Large intestine (tissue), 3 donors: ENCODE measurements around the gene C1orf115. TPM values are rescaled to one million over a fixed set of nuclear protein-coding genes. Genes with fewer than 3 reads are reported as not detected.

Source experiments
- DNase-seq, 2 donors: peaks; one replicate each; pipeline versions ENCODE4 v3.0.0 to v3.0.0-alpha.2; 2013
- H3K27ac ChIP-seq: one replicate; pipeline ENCODE4 v1.5.1; 2013; ENCODE audit warnings: low read length
- H3K27me3 ChIP-seq: 2 replicates; pipeline ENCODE4 v1.6.1; 2013; ENCODE audit warnings: low read length; ENCODE audit not compliant: control insufficient read depth, insufficient read depth
- H3K36me3 ChIP-seq: 2 replicates; pipeline ENCODE4 v1.6.1; 2013; ENCODE audit warnings: low read length; ENCODE audit not compliant: control insufficient read depth, insufficient read depth
- H3K4me1 ChIP-seq: one replicate; pipeline ENCODE4 v1.6.1; 2013; ENCODE audit warnings: low read length; ENCODE audit not compliant: control insufficient read depth, insufficient read depth
- H3K4me3 ChIP-seq: one replicate; pipeline ENCODE4 v1.5.1; 2013; ENCODE audit warnings: low read length
- H3K9me3 ChIP-seq: one replicate; pipeline ENCODE4 v1.6.1; 2013; ENCODE audit warnings: mild to moderate bottlenecking, low read depth, low read length, moderate library complexity; ENCODE audit not compliant: control insufficient read depth
- WGBS: methylation state at CpG from one replicate; pipeline ENCODE4 v1.1.5; 2013; ENCODE audit warnings: low lambda C conversion rate; ENCODE audit not compliant: insufficient coverage; 5-methylcytosine and 5-hydroxymethylcytosine counted together
- polyA plus RNA-seq: library from polyadenylated mRNA; unstranded; fragments of 120-200 nt; gene quantifications from one replicate; pipeline ENCODE4 v1.2.1, GENCODE V29; 2013

Gene C1orf115
- polyA plus RNA-seq, 1 donor = 154 TPM

DNA sequence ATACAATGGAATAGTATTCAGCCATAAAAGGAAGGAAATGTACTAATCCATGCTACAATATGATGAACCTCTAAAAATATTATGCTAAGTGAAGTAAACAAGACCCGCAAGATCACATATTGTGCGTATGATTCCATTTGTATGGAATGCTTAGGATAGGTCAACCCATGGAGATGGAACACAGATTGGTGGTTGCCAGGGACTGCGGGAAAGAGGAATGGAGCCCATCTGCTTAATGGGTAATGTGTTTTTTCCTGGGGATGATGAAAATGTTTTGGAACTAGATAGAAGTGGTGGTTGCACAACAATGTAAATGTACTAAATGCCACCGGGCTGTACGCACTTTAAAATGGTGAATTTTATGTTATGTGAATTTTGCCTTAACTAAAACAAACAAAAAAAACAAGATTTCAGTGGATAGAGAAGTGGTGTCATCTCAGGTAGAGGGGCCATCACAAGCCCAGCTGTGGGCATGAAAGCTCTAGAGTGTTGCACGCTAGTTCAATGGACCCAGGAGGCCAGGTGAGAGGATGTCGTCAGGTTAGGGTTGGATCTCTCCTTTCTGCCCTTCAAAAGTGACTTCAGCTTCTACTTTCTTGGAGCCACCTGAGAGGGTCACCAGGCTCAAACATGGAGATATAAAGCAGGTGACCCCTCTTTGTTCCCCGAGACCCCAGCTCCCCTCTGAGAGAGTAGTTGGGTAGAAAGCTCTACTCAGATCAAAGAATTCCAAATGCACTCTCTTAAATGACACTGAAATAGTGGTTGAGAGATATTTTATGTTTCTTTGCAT is 2.5 kb downstream of the C1orf115 start:
- H3K27ac ChIP-seq = no peak overlapping the region
- H3K4me3 ChIP-seq = peak overlapping the region; percentile 94
- H3K36me3 ChIP-seq = peaks cover 14% of the 10 kb centered on the region
- WGBS = 76% methylated on average over 2 of the region's 8 CpGs
- H3K27me3 ChIP-seq = no peaks in the 10 kb centered on the region
- peaks cover 3% of the 10 kb centered on the region for H3K4me1 ChIP-seq
- DNase-seq = no peak
- H3K9me3 ChIP-seq = no peaks in the 10 kb centered on the region

DNA sequence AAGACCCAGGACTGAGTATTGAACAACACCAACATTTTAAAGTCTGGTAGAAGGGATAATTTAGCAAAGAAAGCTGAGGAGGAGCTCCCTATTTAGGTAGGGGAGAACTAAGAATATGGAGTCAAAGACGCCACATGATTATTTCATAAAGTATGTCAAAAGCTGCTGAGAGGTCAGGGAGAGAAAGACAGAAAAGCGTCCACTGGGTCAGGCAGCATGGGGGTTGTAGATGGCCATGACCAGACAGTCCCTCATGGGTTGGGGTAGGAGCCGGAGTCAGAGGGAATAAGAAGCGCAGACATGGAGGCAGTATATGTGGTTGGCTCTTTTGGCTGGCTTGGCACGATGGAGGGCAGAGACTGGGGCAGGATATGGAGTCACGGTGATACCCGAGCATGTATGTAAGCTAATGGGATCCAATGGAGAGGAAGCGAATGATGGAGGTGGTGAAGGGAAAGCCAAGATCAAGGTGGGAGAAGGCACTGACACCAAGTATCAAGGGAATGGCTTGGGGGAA is 4.8 kb downstream of the C1orf115 start:
- no peaks in the 10 kb centered on the region for H3K27me3 ChIP-seq
- H3K4me3 ChIP-seq = no peak overlapping the region
- peaks cover 28% of the 10 kb centered on the region for H3K36me3 ChIP-seq
- no peak overlapping the region for H3K27ac ChIP-seq
- DNase-seq = no peak
- H3K9me3 ChIP-seq = no peaks in the 10 kb centered on the region
- 100% methylated on average over 1 of the region's 8 CpGs for WGBS
- H3K4me1 ChIP-seq = peaks cover 3% of the 10 kb centered on the region

DNA sequence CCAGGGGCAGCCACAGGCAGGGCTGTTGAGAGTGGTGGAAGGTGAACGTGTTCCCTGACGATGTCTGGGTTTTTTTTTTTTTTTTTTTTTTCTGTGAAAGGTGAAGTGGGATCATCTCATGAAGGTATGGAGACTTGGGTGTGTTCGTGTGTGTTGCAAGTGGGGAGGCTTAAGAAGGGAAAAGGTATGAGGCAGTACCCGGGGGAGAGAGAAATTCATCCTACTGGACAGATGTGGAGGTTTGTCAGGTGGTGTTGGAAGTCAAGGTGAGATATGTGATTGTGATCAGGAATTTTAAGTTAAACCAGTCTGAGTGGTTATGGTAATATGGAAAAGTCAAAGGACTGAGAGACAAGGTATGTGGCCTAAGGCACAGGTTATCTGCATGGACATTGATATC is 5.3 kb downstream of the C1orf115 start:
- no peaks in the 10 kb centered on the region for H3K27me3 ChIP-seq
- peaks cover 28% of the 10 kb centered on the region for H3K36me3 ChIP-seq
- WGBS = no CpG with 5 or more reads among the region's 4 CpGs
- H3K4me3 ChIP-seq = no peak overlapping the region
- peaks cover 3% of the 10 kb centered on the region for H3K4me1 ChIP-seq
- no peak overlapping the region for H3K27ac ChIP-seq
- no peak for DNase-seq
- H3K9me3 ChIP-seq = no peaks in the 10 kb centered on the region

DNA sequence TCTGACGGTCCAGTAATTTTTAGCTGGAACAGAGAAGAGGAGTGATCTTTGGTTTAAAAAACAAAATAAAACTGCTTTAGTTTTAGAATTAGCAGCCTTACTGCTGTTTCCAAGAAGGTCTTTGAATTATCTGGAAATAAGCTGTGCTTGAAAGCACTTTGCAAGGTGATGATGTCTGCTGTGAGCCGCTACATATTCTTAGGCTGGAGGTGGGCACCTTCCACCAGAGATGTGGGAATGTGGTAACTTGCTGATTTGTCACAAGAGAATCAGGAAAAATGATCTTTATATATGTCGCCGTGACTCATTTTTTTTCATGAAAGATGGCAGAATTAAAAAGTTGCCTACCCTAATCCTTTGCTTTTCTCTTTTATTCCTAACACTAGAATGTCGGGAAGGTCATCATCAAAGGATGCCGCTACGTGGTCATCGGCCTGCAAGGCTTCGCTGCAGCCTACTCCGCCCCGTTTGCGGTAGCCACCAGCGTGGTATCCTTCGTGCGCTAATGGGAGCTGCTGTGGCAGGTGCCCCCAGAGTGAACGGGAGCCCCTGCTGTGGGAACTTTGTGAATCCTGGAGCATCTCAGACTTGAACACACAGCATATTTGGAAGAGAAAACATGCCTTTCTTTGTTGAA is 6.2 kb downstream of the C1orf115 start:
- no peak for DNase-seq
- no peaks in the 10 kb centered on the region for H3K9me3 ChIP-seq
- no peaks in the 10 kb centered on the region for H3K27me3 ChIP-seq
- H3K27ac ChIP-seq = no peak overlapping the region
- no peak overlapping the region for H3K4me3 ChIP-seq
- 100% methylated on average over 2 of the region's 16 CpGs for WGBS
- peaks cover 3% of the 10 kb centered on the region for H3K4me1 ChIP-seq
- peaks cover 28% of the 10 kb centered on the region for H3K36me3 ChIP-seq

DNA sequence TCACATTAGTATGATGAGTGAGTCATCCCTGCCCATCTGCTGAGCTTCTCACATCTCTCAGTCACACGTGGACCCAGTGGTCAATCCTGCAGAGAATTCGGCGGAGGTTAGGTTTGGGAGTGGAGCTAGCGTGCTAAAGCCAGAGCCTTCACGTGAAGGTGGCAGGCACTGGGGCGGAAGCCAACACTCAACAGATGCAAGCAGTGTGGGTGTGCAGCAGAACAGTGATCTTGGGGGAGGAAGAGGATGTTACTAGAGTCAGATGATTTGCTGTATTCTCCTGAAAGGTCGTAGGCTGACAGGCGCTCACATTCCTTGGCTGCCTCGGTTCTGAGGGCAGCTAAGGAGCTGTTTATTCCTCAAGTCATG is 6.7 kb downstream of the C1orf115 start:
- Histone ChIP-seq H3K4me3 (no peak overlapping the region), H3K27ac (no peak overlapping the region), H3K4me1 (peaks cover 3% of the 10 kb centered on the region), H3K9me3 (no peaks in the 10 kb centered on the region), H3K36me3 (peaks cover 28% of the 10 kb centered on the region), H3K27me3 (no peaks in the 10 kb centered on the region)
- 83% methylated on average over 3 of the region's 9 CpGs for WGBS
- no peak for DNase-seq

DNA sequence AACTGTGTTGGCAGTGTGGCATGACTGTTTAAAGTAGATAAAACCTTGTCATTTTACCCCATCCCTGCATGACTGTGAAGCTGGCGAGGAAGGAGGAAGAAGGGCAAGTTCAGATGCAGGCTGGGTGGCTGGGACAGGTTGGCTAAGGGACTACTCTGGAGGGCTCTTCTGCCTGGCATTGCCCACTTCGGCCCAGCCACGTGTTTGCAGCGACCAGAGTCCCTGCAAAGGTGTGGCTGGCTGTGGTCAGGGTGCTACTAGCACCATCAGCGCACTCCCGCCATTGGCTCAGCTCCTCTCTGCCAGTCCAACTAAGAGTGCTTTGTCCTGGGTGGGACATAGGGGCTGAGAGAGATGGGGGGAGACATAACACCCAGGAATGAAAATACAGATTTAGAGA is 7.2 kb downstream of the C1orf115 start:
- H3K27ac ChIP-seq = no peak overlapping the region
- H3K36me3 ChIP-seq = peaks cover 28% of the 10 kb centered on the region
- no CpG with 5 or more reads among the region's 6 CpGs for WGBS

DNA sequence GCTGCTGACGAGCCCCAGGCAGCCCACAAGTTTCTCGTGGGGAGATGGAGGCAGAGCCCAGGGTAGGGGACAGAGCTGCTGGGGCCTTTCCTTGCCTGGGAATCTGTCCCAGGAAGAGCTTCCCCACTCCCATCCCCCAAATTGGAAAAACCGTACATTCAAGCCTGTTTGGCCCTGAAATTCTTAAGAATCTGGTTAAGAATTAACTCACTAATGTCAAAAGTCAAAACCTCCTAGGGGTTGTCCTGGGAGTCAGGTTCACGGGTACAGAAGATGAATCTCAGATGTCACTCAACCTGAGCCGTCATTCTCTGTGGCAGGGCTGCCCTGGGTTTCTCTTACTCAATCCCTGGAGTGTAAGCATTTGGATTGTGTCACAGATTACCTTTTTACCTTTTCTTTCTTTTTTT is 8.4 kb downstream of the C1orf115 start:
- no peaks in the 10 kb centered on the region for H3K9me3 ChIP-seq
- H3K27me3 ChIP-seq = no peaks in the 10 kb centered on the region
- H3K36me3 ChIP-seq = peaks cover 28% of the 10 kb centered on the region
- no peak overlapping the region for H3K4me3 ChIP-seq
- DNase-seq = no peak
- WGBS = 20% methylated on average over 1 of the region's 5 CpGs
- H3K4me1 ChIP-seq = no peaks in the 10 kb centered on the region
- H3K27ac ChIP-seq = no peak overlapping the region

More for the DNA sequence above, 7.2 kb downstream of the C1orf115 start:
- H3K9me3 ChIP-seq = no peaks in the 10 kb centered on the region
- H3K4me3 ChIP-seq = no peak overlapping the region
- DNase-seq = no peak
- H3K4me1 ChIP-seq = peaks cover 3% of the 10 kb centered on the region
- no peaks in the 10 kb centered on the region for H3K27me3 ChIP-seq

DNA sequence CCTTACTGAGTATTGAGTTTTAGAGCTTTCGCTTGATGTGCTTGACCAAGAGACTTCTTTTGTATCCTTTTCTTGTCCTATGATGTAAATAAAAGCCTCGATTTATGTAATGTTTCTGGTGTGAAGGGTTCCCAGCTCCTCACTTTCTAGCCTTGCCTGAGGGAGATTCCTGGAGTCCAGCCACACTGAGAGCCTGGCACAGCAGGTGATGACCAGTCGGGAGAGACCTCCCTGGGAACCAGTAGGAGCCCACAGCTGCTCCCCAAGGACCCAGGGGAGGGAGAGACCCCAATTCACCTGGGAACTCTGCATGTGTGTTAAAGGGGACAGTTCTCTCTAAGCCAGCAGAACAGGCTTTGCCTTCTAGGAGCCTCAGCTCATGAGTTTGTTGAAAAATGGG is 8.9 kb downstream of the C1orf115 start:
- no peak overlapping the region for H3K27ac ChIP-seq
- no peaks in the 10 kb centered on the region for H3K4me1 ChIP-seq
- 60% methylated on average over 1 of the region's 3 CpGs for WGBS
- H3K27me3 ChIP-seq = no peaks in the 10 kb centered on the region
- no peaks in the 10 kb centered on the region for H3K9me3 ChIP-seq
- no peak for DNase-seq
- peaks cover 28% of the 10 kb centered on the region for H3K36me3 ChIP-seq
- H3K4me3 ChIP-seq = no peak overlapping the region

DNA sequence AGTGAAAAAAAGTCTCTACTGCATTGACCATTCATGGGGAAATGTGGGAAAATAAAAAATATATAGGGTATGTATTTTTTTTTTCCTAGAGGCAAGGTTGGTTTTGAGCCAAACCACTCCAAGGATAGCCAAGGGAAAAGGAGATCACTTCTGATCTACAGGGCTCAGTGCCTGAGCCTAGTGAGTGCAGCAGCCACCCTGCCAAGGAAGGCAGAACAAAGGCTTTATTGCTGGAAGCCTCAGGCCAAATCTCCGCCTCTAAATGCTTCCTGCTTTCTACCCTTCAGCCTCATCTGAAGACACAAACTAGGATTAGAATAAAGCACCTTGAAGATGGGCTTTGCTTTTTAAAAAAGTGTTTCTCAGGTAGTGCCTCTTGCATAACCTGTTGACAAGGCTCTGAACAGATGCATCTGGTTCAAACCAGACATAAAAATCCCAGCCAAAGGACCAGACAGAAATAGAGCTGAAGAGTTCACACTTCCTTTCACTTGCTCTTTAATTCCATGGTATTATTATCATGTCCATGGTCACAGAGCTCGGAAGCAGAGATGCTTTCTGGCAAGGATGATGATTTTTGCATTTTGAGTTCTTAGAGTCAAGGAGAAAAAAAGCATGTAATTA is 10.5 kb downstream of the C1orf115 start:
- Histone ChIP-seq H3K27me3 (no peaks in the 10 kb centered on the region), H3K36me3 (peaks cover 28% of the 10 kb centered on the region), H3K4me1 (peaks cover under 1% of the 10 kb centered on the region), H3K9me3 (no peaks in the 10 kb centered on the region), H3K4me3 (no peak overlapping the region), H3K27ac (no peak overlapping the region)
- no CpG with 5 or more reads among the region's 2 CpGs for WGBS
- DNase-seq = no peak

DNA sequence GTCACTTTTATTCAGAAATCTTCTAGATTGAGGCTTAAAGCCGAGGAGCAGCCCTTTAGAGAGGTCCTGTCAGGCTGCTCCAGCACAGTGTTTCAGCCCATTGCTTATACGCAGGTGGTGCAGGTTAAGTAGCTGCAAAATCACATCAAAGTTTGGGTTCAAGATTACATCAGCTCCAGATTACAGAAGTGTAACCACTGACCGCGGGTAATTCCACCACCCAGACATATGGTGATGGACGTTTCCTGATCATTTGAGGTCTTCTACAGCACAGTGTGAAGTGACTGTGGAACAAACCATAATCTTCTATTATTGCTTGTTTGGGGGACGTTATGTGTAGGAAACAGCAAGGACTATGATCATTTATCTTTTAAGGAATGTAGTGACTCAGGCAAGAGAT is 11.8 kb downstream of the C1orf115 start:
- Histone ChIP-seq H3K4me3 (no peak overlapping the region), H3K27me3 (no peaks in the 10 kb centered on the region), H3K9me3 (no peaks in the 10 kb centered on the region), H3K27ac (no peak overlapping the region), H3K36me3 (peaks cover 21% of the 10 kb centered on the region), H3K4me1 (peaks cover 9% of the 10 kb centered on the region)
- DNase-seq = no peak
- 50% methylated on average over 1 of the region's 6 CpGs for WGBS
